PC-3 (cell line): Measurements from ENCODE around the gene ZNF483.

Source experiments
- CTCF ChIP-seq: fragments of 300-600 bp; sonication (generic); conservative IDR thresholded peaks from 2 replicates; pipeline ENCODE4 v1.5.1; 2017; ENCODE audit warnings: antibody characterized with exemption, low read depth, mild to moderate bottlenecking, low read length
- EZH2 ChIP-seq: fragments of 300-600 bp; sonication (generic); IDR thresholded peaks from one replicate; pipeline ENCODE4 v1.6.1; 2017; ENCODE audit warnings: antibody characterized with exemption, mild to moderate bottlenecking, low read length; ENCODE audit not compliant: unreplicated experiment
- EZH2phosphoT487 ChIP-seq: fragments of 300-600 bp; sonication (generic); IDR thresholded peaks from 2 replicates; pipeline ENCODE4 v1.6.1; 2018; ENCODE audit warnings: mild to moderate bottlenecking, antibody characterized with exemption, low read length, borderline replicate concordance

- no peak for TF ChIP-seq CTCF
- TF ChIP-seq EZH2phosphoT487, result no peak
- TF ChIP-seq EZH2, result no peak
These were observed 10.0 kb upstream of the ZNF483 start for GRCh38 chr9:111514967-111515366.
